K562 (cell line): ENCODE measurements around the gene HAP1. TPM values are rescaled to one million over a fixed set of nuclear protein-coding genes. Genes with fewer than 3 reads are reported as not detected.
A peak's percentile ranks its signal among the peaks of the same experiment; 100 is the strongest.

Experiments
- ATAC-seq: fragments of 200-7000 bp; cut with Tn5 transposase; 3 replicates; pipeline ENCODE4 v1.9.1; 2020; ENCODE audit warnings: moderate library complexity
- BruUV-seq: library from RNA; stranded (reverse); fragments of 400-500 nt; replicated peaks from 2 replicates; lab custom pipeline; 2021; lab: Mats Ljungman, UMichigan
- CTCF ChIA-PET: fragments of 300-600 bp; formaldehyde crosslinking; extraction: SDS; loops from one replicate; lab custom pipeline; 2021; ENCODE audit warnings: low intra/inter-chr PET ratio; lab: Yijun Ruan, JAX
- POLR2A ChIA-PET: fragments of 300-600, 350-650 bp; sonication (Branson Sonifier 250); formaldehyde crosslinking; extraction: SDS; loops from one replicate; lab custom pipeline; 2021; ENCODE audit warnings: antibody characterized with exemption, inconsistent platforms; lab: Yijun Ruan, JAX
- DNase-seq, 4 experiments: peaks; one replicate each; pipeline versions ENCODE4 v3.0.0 to v3.0.0-alpha.2; 2011 to 2018; ENCODE audit warnings: low spot score in 3 of 4, mixed read lengths in 3 of 4; ENCODE audit errors: extremely low read depth in 1 of 4
- FAIRE-seq: peaks from 2 replicates; lab custom pipeline; 2011; peaks lifted over from hg19 to GRCh38; lab: Jason Lieb, UNC
- H2AFZ ChIP-seq: 2 replicates; pipeline ENCODE4 v1.6.0; 2011; ENCODE audit warnings: low read depth, low read length, control low read depth, inconsistent platforms
- H3K27ac ChIP-seq: fragments of 200-600 bp; 3 replicates; pipeline ENCODE4 v1.8.0; 2011; ENCODE audit warnings: low read depth, mild to moderate bottlenecking, control low read depth, inconsistent platforms, low read length, moderate library complexity, mixed read lengths; ENCODE audit errors: extremely low read depth
- H3K27me3 ChIP-seq, 2 experiments: fragments of 300-600 bp in 1 of 2; 2 replicates in 1 of 2; 3 replicates in 1 of 2; pipeline versions ENCODE4 v1.6.0 to v1.8.0; 2011; ENCODE audit warnings: inconsistent platforms in 2 of 2, low read length in 2 of 2, mild to moderate bottlenecking in 1 of 2, mixed read lengths in 1 of 2, moderate library complexity in 1 of 2; ENCODE audit not compliant: control insufficient read depth in 2 of 2, insufficient read depth in 2 of 2
- H3K36me3 ChIP-seq: fragments of 300-600 bp; 3 replicates; pipeline ENCODE4 v1.8.0; 2011; ENCODE audit warnings: mild to moderate bottlenecking, low read length, inconsistent platforms; ENCODE audit not compliant: control insufficient read depth, insufficient read depth
- H3K4me1 ChIP-seq, 2 experiments: fragments of 200-600 bp in 1 of 2; replicated peaks in 1 of 2; 2 replicates in 1 of 2; 3 replicates in 1 of 2; pipeline versions ENCODE4 v1.5.1 to v1.8.0; 2011; ENCODE audit warnings: inconsistent platforms in 2 of 2, low read length in 2 of 2, mild to moderate bottlenecking in 1 of 2, mixed read lengths in 1 of 2, moderate library complexity in 1 of 2; ENCODE audit not compliant: control insufficient read depth in 2 of 2, insufficient read depth in 2 of 2
- H3K4me2 ChIP-seq: 2 replicates; pipeline ENCODE4 v1.6.1; 2011; ENCODE audit warnings: low read length, control low read depth, inconsistent platforms, mixed read lengths; ENCODE audit not compliant: insufficient read depth
- H3K4me3 ChIP-seq: fragments of 200-600 bp; sonication (generic), shearing (Covaris generic); 2 replicates; pipeline ENCODE4 v1.5.1; 2016; ENCODE audit warnings: control low read depth, inconsistent platforms
- H3K79me2 ChIP-seq: fragments of 200-600 bp; 3 replicates; pipeline ENCODE4 v1.8.0; 2011; ENCODE audit warnings: low read length, inconsistent platforms; ENCODE audit not compliant: control insufficient read depth, insufficient read depth
- H3K9ac ChIP-seq, 2 experiments: 2 replicates each; pipeline versions ENCODE4 v1.6.0 to v1.6.1; 2011; ENCODE audit warnings: low read depth in 2 of 2, low read length in 2 of 2, control low read depth in 1 of 2, inconsistent platforms in 1 of 2, mild to moderate bottlenecking in 1 of 2, mixed read lengths in 1 of 2; ENCODE audit not compliant: insufficient read depth in 1 of 2
- H3K9me1 ChIP-seq: one replicate; pipeline ENCODE4 v1.6.0; 2011; ENCODE audit warnings: inconsistent platforms, mild to moderate bottlenecking, low read length, moderate library complexity; ENCODE audit not compliant: control insufficient read depth, insufficient read depth
- H3K9me3 ChIP-seq: replicated peaks from 2 replicates; pipeline ENCODE4 v1.5.1; 2011; ENCODE audit warnings: low read depth, low read length, inconsistent platforms; ENCODE audit not compliant: control insufficient read depth, insufficient read depth
- H4K20me1 ChIP-seq: replicated peaks from 2 replicates; pipeline ENCODE4 v1.6.1; 2011; ENCODE audit warnings: low read length, inconsistent platforms, mixed read lengths; ENCODE audit not compliant: control insufficient read depth, insufficient read depth
- ELF2 ChIP-seq: fragments of 250-450 bp; sonication (Bioruptor Pico); IDR thresholded peaks from 2 replicates; pipeline ENCODE4 v1.5.0; 2021; ENCODE audit warnings: mild to moderate bottlenecking
- ILK ChIP-seq: fragments of 450-650 bp; IDR thresholded peaks from 2 replicates; pipeline ENCODE4 v1.6.1; 2016; ENCODE audit warnings: missing genetic modification characterization, low read depth, mild to moderate bottlenecking, missing compliant biosample characterization, moderate library complexity, borderline replicate concordance
- WGBS: fragments of 100-300 bp; shearing (Covaris generic); methylation state at CpG from one replicate; pipeline ENCODE4 v1.1.6; 2016; ENCODE audit warnings: low coverage, mixed read lengths; ENCODE audit not compliant: insufficient coverage; ENCODE audit errors: missing lambda C conversion rate; 5-methylcytosine and 5-hydroxymethylcytosine counted together
- in situ Hi-C: fragments of 300-500 bp; cut with MboI; formaldehyde crosslinking; loops from 4 replicates; pipeline ENCODE4 v1.15.0; 2018; ENCODE audit warnings: inconsistent platforms, mixed read lengths
- intact Hi-C: fragments of 100-400 bp; cut with micrococcal nuclease; formaldehyde crosslinking; loops from 2 replicates; pipeline ENCODE4 v1.14.2; 2022
- polyA plus RNA-seq, 8 experiments: library from polyadenylated mRNA; depleted of rRNA in 4 of 8; stranded (reverse) in 5 of 8; unstranded in 3 of 8; fragments of >200 nt; fragmentation: Nextera tagmentation in 2 of 8; fragmentation: Illumina TruSeq in 1 of 8; extraction: Ambion mirVana in 2 of 8; extraction: Trizol in 1 of 8; gene quantifications; 2 replicates each; pipeline versions ENCODE4 v1.2.1 to v1.2.3, GENCODE V29; 2011 to 2014; ENCODE audit warnings: inconsistent platforms in 1 of 8, missing spikeins in 1 of 8
- total RNA-seq, 7 experiments: library from RNA; depleted of rRNA in 6 of 7; stranded (reverse); fragments of >200 nt in 6 of 7; fragmentation: Illumina TruSeq in 2 of 7; extraction: Trizol in 2 of 7; gene quantifications; 2 replicates each; pipeline versions ENCODE4 v1.2.1 to v1.2.3, GENCODE V29; 2011 to 2021; ENCODE audit warnings: low replicate concordance in 1 of 7

Gene HAP1
- total and polyA plus RNA-seq, 9 of the 15 experiments (the other 6 are each of a cell fraction or from before 2014, with no cell fraction given): under 0.01 to 0.09 (median 0.04) TPM; not detected in 6

DNA sequence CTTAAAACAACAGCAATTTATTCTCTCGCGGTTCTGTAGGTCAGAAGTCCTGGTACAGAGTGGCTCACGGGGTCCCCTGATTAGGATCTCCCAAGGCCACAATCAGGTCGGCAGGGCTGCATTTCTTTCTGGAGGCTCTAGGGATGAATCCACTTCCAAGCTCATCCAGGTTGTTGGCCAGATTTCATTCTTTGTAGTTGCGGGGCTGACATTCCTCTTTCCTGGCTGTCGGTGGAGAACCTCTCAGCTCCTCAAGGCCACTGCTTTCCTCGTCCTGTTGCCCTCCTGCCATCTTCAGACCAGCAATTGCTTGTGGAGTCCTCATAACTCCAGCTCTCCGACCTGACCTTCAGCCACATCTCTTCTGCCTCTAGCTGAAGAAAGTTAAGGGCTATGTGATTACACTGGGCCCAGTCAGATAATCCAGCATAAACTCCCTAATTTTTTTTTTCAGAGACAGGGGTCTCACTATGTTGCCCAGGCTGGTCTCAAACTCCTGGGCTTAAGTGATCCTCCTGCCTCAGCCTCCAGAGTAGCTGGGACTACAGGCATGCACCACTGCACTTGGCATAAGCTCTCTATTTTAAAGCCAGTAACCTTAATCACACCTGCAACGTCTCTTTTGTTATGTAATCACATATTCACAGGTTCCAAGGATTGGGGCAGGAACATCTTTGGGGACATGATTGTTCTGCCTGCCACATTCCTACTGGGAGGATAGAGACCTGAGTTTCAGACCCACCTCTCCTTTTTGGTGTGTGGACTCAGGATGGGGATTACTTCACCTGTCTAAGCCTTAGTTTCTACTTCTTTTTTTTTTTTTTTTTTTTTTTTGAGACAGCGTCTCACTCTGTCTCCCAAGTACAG is 26.4 kb downstream of the HAP1 start:
- POLR2A ChIA-PET: interaction anchor here (1.0 to 12.4 kb wide), 3 partner anchors 12 to 29 kb away, joined by 4 to 174 read pairs (median 24); partner anchors contain the start of gene EIF1
- H3K36me3 ChIP-seq: no peaks in the 10 kb centered on the region
- no peak overlapping the region for H3K4me2 ChIP-seq
- no TSS peak for BruUV-seq
- no peak; the same call in 2 of the 3 replicates for ATAC-seq
- no peaks in the 10 kb centered on the region for H3K79me2 ChIP-seq
- H3K9ac ChIP-seq: no peak overlapping the region
- 9% methylated on average over 10 of the region's 10 CpGs for WGBS
- intact Hi-C loops: no loop called here
- FAIRE-seq: no peak
- no peak for DNase-seq
- in situ Hi-C loops: no loop called here
- no peak overlapping the region for H2AFZ ChIP-seq
- no peaks in the 10 kb centered on the region; a peak in 3 of 5 replicates for H3K4me1 ChIP-seq
- TF ChIP-seq ILK (tag): no peak
- 0 out of 2 replicates have a peak, but pooled peaks have one; percentile 20 for TF ChIP-seq ELF2 (CRISPR knock-in tag)
- no peak overlapping the region for H3K4me3 ChIP-seq
- CTCF ChIA-PET: no interaction called here
- no peaks in the 10 kb centered on the region for H3K9me3 ChIP-seq
- no peaks in the 10 kb centered on the region for H4K20me1 ChIP-seq
- peaks cover 5 to 10% of the 10 kb centered on the region in 2 experiments; a peak in 3 of 5 replicates for H3K27me3 ChIP-seq
- H3K27ac ChIP-seq: no peak overlapping the region
- H3K9me1 ChIP-seq: no peaks in the 10 kb centered on the region
